ENCODE measurements around the gene BMP7.

GRCh38 chr20:57292611-57293010 is 26.2 kb upstream of the BMP7 start:
- TF ChIP-seq CTCF (conservative IDR thresholded peaks at IDR 0.05; ENCODE audit: low read length) = no peak
- TF ChIP-seq EZH2phosphoT487 (IDR thresholded peaks at IDR 0.05; ENCODE audit: borderline replicate concordance) = no peak
